PC-9 (cell line): Measurements from ENCODE around the gene TFCP2L1. TPM values are rescaled to one million over a fixed set of nuclear protein-coding genes. Genes with fewer than 3 reads are reported as not detected.

Experiments
- BruUV-seq: library from RNA; stranded (reverse); fragments of 400-500 nt; replicated peaks from 2 replicates; lab custom pipeline; 2021; lab: Mats Ljungman, UMichigan
- CTCF ChIA-PET: fragments of 300-600 bp; sonication (Branson Sonifier 250); formaldehyde crosslinking; loops from one replicate; lab custom pipeline; 2022; ENCODE audit warnings: antibody characterized with exemption; lab: Charles Lee
- POLR2A ChIA-PET: fragments of 300-600 bp; sonication (Branson Sonifier 250); formaldehyde crosslinking; loops from one replicate; lab custom pipeline; 2022; ENCODE audit warnings: antibody characterized with exemption; ENCODE audit not compliant: unreplicated experiment; lab: Charles Lee
- DNase-seq, 2 experiments: peaks; one replicate each; pipeline versions ENCODE4 v3.0.0 to v3.0.0-alpha.2; 2015 to 2022; ENCODE audit warnings: mixed read lengths in 1 of 2
- H2AFZ ChIP-seq: fragments of 200-600 bp; sonication (generic); 2 replicates; pipeline ENCODE4 v1.8.1; 2017; ENCODE audit warnings: antibody characterized with exemption
- H3F3A ChIP-seq: fragments of 200-600 bp; sonication (generic); 2 replicates; pipeline ENCODE4 v1.8.1; 2017; ENCODE audit warnings: antibody characterized with exemption, mild to moderate bottlenecking, low read depth; ENCODE audit not compliant: insufficient read depth
- H3K27ac ChIP-seq: fragments of 200-600 bp; sonication (generic); 2 replicates; pipeline ENCODE4 v1.6.1; 2016; ENCODE audit warnings: mixed run types
- H3K27me3 ChIP-seq: fragments of 200-600 bp; sonication (generic); 2 replicates; pipeline ENCODE4 v1.6.1; 2016; ENCODE audit warnings: low read depth, mixed run types; ENCODE audit not compliant: insufficient read depth
- H3K36me3 ChIP-seq: fragments of 200-600 bp; sonication (generic); 2 replicates; pipeline ENCODE4 v1.6.1; 2016; ENCODE audit warnings: low read depth, mixed run types
- H3K4me1 ChIP-seq: fragments of 200-600 bp; sonication (generic); replicated peaks from 2 replicates; pipeline ENCODE4 v1.6.1; 2016; ENCODE audit warnings: mixed run types; ENCODE audit not compliant: insufficient read depth
- H3K4me2 ChIP-seq: fragments of 200-600 bp; sonication (generic); 2 replicates; pipeline ENCODE4 v1.6.1; 2017; ENCODE audit warnings: mixed run types
- H3K4me3 ChIP-seq: fragments of 200-600 bp; sonication (generic); 2 replicates; pipeline ENCODE4 v1.6.1; 2016; ENCODE audit warnings: mixed run types
- H3K79me2 ChIP-seq: fragments of 200-600 bp; sonication (generic); 2 replicates; pipeline ENCODE4 v1.6.1; 2017; ENCODE audit warnings: low read depth, mixed run types
- H3K9me2 ChIP-seq: fragments of 200-600 bp; sonication (generic); 2 replicates; pipeline ENCODE4 v1.8.1; 2017; ENCODE audit warnings: mild to moderate bottlenecking; ENCODE audit not compliant: insufficient read depth
- H3K9me3 ChIP-seq: fragments of 200-600 bp; sonication (generic); 2 replicates; pipeline ENCODE4 v1.8.1; 2016; ENCODE audit warnings: low read depth; ENCODE audit not compliant: insufficient read depth
- H4K20me1 ChIP-seq: fragments of 200-600 bp; sonication (generic); 2 replicates; pipeline ENCODE4 v1.8.1; 2017; ENCODE audit not compliant: insufficient read depth
- CTCF ChIP-seq: fragments of 200-600 bp; sonication (generic); conservative IDR thresholded peaks from 2 replicates; pipeline ENCODE4 v1.6.1; 2017; ENCODE audit warnings: mixed run types, antibody characterized with exemption, mild to moderate bottlenecking, moderate library complexity
- EZH2 ChIP-seq: fragments of 200-600 bp; sonication (generic); IDR thresholded peaks from 2 replicates; pipeline ENCODE4 v1.8.0; 2017; ENCODE audit warnings: antibody characterized with exemption, low read depth
- intact Hi-C: fragments of 100-400 bp; cut with micrococcal nuclease; formaldehyde crosslinking; loops from one replicate; pipeline ENCODE4 v1.10.0; 2022; ENCODE audit not compliant: unreplicated experiment
- total RNA-seq: library from RNA; stranded (reverse); gene quantifications from 2 replicates; pipeline ENCODE4 v1.2.3, GENCODE V29; 2021

Gene TFCP2L1
- total RNA-seq, 1 experiment from 2014 or later: 4.6 TPM

DNA sequence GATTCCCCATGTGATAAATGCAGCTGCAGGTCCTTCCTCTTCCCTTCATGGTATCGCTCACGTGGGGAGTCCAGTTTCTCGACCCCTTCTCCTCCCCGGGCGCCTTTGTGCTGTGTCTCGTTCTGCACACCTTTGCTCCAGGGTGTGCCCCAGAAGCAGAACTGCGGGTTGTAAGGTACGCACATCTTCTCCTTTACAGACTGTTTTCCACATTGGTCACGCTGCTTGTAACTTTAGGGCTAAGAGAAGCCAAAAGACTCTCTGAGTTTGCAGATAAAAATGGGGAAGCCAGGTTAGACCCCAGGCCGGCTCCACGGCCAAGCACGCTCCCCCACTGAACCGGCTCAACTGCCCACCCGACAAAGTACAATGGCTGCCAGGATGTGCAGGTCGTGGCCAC is 45.9 kb upstream of the TFCP2L1 start:
- POLR2A ChIA-PET: no interaction called here
- Histone ChIP-seq H3K36me3 (no peaks in the 10 kb centered on the region), H2AFZ (no peak overlapping the region), H4K20me1 (no peaks in the 10 kb centered on the region), H3K4me1 (no peaks in the 10 kb centered on the region), H3K27ac (no peak overlapping the region), H3K4me3 (no peak overlapping the region), H3F3A (no peaks in the 10 kb centered on the region), H3K4me2 (no peak overlapping the region), H3K27me3 (no peaks in the 10 kb centered on the region), H3K9me2 (no peaks in the 10 kb centered on the region), H3K79me2 (no peaks in the 10 kb centered on the region), H3K9me3 (no peaks in the 10 kb centered on the region)
- no peak for TF ChIP-seq CTCF
- TF ChIP-seq EZH2: no peak
- intact Hi-C loops: no loop called here
- no peak for DNase-seq
- CTCF ChIA-PET: no interaction called here
- BruUV-seq: no TSS peak

- Histone ChIP-seq H3K36me3 (no peaks in the 10 kb centered on the region), H3K27ac (no peak overlapping the region), H2AFZ (no peak overlapping the region), H4K20me1 (no peaks in the 10 kb centered on the region), H3K27me3 (no peaks in the 10 kb centered on the region), H3K4me3 (no peak overlapping the region), H3K79me2 (no peaks in the 10 kb centered on the region), H3K9me2 (no peaks in the 10 kb centered on the region), H3K4me2 (no peak overlapping the region), H3K9me3 (no peaks in the 10 kb centered on the region), H3F3A (no peaks in the 10 kb centered on the region), H3K4me1 (no peaks in the 10 kb centered on the region)
- POLR2A ChIA-PET: no interaction called here
- no peak for TF ChIP-seq CTCF
- no peak for TF ChIP-seq EZH2
- CTCF ChIA-PET: no interaction called here
- intact Hi-C loops: no loop called here
- DNase-seq: no peak
- BruUV-seq: no TSS peak
These were observed 44.8 kb upstream of the TFCP2L1 start for GRCh38 chr2:121329786-121330185.

GRCh38 chr2:121326628-121327027 is 41.6 kb upstream of the TFCP2L1 start:
- Histone ChIP-seq H3K9me3 (no peaks in the 10 kb centered on the region), H3K4me1 (no peaks in the 10 kb centered on the region), H3K36me3 (no peaks in the 10 kb centered on the region), H3K27me3 (no peaks in the 10 kb centered on the region), H3K4me3 (no peak overlapping the region), H3F3A (no peaks in the 10 kb centered on the region), H3K79me2 (no peaks in the 10 kb centered on the region), H3K27ac (no peak overlapping the region), H3K9me2 (no peaks in the 10 kb centered on the region), H2AFZ (no peak overlapping the region), H4K20me1 (no peaks in the 10 kb centered on the region), H3K4me2 (no peak overlapping the region)
- DNase-seq: no peak
- intact Hi-C loops: no loop called here
- BruUV-seq: no TSS peak
- TF ChIP-seq EZH2 (no peak), CTCF (no peak)
- ChIA-PET CTCF (no interaction called here), POLR2A (no interaction called here)
